AG04449 (cell line): ENCODE data around the gene DNAH17.

ENCODE experiments used
- CTCF ChIA-PET: fragments of 350-600 bp; formaldehyde crosslinking; extraction: SDS; loops from one replicate; lab custom pipeline; 2021; ENCODE audit warnings: antibody characterized with exemption; lab: Yijun Ruan, JAX
- POLR2A ChIA-PET: fragments of 400-600, 350-600 bp; formaldehyde crosslinking; extraction: SDS; loops from one replicate; lab custom pipeline; 2020; ENCODE audit warnings: antibody characterized with exemption, inconsistent platforms; lab: Yijun Ruan, JAX
- DNase-seq: peaks from one replicate; pipeline ENCODE4 v3.0.0-alpha.2; 2010; ENCODE audit warnings: low read depth, low spot score
- H3K4me3 ChIP-seq: 2 replicates; pipeline ENCODE4 v1.5.1; 2011; ENCODE audit warnings: low read depth, mild to moderate bottlenecking, control low read depth, low read length
- TF ChIP-seq, protein P1 (sequence below): IDR thresholded peaks from one replicate; pipeline ENCODE4 v1.5.1; 2011; ENCODE audit warnings: mild to moderate bottlenecking, moderate library complexity, low read length, control low read depth, inconsistent platforms; ENCODE audit not compliant: insufficient read depth; ENCODE audit errors: missing control alignments

The DNAH17 gene

DNA sequence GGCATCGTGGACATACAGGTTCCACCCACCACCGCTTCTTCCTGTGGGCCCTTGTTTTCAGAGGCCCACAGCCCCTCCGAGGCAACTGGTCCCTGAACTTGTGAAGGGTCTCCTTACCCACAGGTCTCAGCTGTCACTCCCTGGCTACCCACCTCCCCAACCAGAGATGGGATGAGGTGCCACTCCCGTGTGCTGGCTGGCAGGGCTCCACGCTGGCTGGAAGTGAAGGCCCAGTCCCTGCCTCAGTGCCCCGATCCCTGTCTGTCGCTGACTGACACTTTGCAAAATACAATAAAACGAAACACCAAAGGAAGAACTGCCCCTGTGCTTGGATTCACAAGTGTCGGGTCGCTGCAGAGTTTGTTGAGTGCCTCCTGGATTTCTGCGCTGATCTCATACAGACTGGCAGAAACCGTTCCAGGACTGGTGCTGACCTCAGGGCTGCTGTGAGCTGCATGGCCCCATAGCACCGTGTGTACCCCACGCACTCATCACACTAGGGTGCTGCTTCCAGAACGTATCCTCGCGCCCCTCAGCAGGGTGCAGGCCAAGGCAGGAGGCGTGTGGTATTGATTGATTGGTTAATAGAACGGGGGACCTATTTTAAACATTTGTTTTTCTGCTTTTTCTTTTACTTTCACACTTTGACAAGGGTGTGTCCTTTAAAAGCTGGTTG, 141.7 kb downstream of the DNAH17 start:
- ChIA-PET POLR2A (interaction anchor here (0.6 kb wide), 1 partner anchor 13 kb away, joined by 3 read pairs; no protein-coding TSS in a partner anchor), CTCF (interaction anchor here (1.3 to 3.0 kb wide), 4 partner anchors 10 to 185 kb away, joined by 3 to 10 read pairs (median 6); no protein-coding TSS in a partner anchor)
- H3K4me3 ChIP-seq = no peak overlapping the region
- TF ChIP-seq, protein P1, sequence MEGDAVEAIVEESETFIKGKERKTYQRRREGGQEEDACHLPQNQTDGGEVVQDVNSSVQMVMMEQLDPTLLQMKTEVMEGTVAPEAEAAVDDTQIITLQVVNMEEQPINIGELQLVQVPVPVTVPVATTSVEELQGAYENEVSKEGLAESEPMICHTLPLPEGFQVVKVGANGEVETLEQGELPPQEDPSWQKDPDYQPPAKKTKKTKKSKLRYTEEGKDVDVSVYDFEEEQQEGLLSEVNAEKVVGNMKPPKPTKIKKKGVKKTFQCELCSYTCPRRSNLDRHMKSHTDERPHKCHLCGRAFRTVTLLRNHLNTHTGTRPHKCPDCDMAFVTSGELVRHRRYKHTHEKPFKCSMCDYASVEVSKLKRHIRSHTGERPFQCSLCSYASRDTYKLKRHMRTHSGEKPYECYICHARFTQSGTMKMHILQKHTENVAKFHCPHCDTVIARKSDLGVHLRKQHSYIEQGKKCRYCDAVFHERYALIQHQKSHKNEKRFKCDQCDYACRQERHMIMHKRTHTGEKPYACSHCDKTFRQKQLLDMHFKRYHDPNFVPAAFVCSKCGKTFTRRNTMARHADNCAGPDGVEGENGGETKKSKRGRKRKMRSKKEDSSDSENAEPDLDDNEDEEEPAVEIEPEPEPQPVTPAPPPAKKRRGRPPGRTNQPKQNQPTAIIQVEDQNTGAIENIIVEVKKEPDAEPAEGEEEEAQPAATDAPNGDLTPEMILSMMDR = no peak
- DNase-seq = no peak

DNA sequence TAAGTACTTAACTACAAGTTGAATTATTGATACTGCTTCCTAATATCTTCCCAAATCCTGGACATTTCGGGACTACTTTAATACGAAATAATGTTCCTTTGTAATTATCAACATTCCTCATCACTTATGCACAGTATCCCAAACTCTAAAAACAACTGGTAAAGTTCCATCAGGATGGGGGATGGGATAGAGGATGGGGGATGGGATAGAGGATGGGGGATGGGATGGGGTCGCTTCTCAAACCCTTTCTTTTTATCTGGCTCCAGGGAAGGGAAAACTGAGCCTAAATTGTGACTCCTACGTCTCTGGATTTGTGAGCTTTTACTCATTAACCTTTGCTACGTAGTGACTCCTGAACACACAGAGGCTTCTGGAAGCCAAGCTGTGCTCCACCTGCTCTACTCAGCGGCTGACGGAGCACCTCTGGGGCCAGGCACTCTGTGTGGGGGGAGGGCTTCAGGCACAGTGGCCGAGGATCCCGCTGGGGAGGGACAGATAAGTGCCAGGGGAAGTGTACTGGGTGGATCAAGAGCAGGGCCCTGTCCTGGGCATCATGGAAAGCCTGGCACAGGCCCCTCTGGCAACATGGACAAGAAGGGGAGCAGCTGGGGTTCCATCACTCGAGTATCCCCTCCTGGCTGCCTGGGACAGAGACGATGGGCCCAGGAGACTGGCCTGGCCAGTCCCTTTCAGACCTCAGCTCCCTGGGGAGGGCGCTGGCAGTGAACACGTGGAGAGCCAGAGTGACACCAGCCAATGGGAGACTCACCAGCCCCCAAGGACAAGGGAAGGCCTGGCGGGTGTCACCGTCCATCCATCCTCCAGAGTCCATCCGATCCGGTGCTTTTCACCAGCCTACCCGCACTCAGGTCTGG, 142.5 kb downstream of the DNAH17 start:
- no peak overlapping the region for H3K4me3 ChIP-seq
- DNase-seq = no peak
- ChIA-PET CTCF (interaction anchor here (1.3 to 1.8 kb wide), 3 partner anchors 11 to 185 kb away, joined by 3 to 7 read pairs (median 4); no protein-coding TSS in a partner anchor), POLR2A (no interaction called here)
- TF ChIP-seq, protein P1 = no peak

DNA sequence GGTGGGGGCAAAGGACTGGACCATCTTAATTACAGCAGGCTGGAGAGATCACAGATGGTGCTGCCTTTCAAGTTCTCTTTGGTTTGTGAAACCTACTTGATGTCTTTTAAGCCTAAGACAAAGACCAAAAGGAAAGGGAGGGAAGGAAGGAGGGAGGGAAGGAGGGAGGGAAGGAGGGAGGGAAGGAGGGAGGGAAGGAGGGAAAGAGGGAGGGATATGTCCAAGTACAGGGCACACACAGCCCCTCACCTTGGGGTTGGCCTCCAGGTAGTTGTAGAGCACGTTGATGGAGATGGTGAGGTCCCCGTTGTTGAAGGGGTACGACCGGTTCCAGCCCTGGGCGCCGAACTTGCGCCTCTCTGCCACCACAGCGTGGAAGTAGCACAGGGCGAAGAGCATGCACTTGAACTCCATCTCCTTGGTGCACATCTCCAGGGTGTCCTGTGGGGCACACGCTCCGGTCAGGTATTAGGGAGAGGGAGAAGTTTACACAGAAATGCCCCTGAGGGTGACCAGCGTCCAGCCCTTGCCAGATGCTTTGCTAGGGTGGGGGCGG, 143.3 kb downstream of the DNAH17 start:
- TF ChIP-seq, protein P1 = no peak
- no peak overlapping the region for H3K4me3 ChIP-seq
- DNase-seq = no peak
- ChIA-PET POLR2A (no interaction called here), CTCF (interaction anchor here (1.4 to 4.4 kb wide), 2 partner anchors 12 kb away, joined by 7 to 30 read pairs; no protein-coding TSS in a partner anchor)

DNA sequence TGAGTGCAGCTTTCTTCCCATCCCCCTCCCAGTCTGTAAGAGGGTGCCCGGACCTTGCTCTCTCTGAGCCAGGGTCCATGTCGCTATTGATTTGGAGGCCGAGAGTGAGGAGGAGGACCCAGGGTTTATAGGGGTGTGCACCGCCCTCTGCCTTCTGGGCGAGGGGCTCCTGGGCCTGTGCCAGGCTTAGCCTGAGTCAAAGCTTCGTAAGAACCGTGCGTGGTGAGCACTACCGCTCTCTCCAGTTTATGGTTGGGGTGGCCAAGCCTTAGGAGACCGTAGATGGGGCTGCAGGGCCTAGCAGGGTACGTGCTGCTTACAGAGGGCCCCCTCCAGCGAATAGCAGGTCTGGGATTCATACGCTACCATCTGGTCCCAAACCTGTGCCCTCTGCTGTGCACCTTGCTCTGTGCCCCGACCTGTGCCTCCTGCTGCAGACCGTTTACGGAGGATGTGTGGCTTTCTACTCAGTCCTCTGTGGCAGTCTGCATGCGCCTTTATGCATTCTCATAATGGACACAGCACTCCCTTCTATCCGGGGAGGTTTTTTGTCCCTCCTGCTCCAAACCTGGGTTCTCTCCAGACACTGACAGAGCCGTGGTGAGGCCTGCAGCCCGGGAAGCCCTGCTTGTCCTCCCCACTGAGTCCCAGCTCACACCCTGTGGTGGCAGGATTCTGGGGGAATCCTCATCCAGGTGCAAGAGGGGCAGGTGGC, 144.0 kb downstream of the DNAH17 start:
- ChIA-PET POLR2A (no interaction called here), CTCF (interaction anchor here (4.4 kb wide), 1 partner anchor 11 kb away, joined by 30 read pairs; no protein-coding TSS in a partner anchor)
- H3K4me3 ChIP-seq = no peak overlapping the region
- no peak for DNase-seq
- TF ChIP-seq, protein P1 = no peak

DNA sequence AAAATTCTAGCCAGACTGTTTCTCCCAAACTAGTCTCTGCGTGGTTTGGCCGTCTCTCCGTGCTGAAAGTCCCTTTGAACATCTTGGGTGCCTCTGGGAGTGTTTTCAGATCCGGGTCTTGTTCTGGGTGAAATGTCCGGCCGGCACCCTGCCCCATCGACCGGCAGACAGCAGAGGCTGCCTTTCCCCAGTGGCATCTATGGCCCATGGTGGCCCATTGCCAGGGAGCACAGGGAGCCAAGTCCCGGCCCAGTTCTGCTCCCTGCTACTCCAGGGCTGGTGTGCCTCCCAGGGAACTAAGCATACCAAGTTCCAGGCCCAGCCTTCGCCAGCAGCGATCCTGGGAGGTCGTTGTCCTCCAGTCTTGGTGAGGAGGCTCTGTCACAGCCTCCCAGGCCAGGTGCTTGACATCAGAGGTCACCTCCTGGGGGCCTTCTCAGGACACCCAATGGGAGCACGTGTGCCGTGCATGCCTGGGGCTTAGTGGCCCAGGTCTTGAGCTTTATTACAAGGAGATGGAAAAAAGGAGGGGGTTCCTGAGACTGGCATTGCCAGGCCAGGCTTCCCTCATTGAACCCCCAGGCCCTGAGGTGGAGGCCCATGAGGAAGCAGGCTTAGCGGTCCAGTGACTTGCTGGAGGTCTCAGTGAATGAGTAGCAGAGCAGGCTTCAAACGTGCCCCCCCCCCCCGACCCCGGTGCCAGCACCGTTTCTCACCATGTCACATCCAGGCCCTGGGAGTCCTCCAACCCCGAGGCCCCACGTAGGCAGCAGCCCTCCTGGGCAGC, 144.8 kb downstream of the DNAH17 start:
- ChIA-PET POLR2A (no interaction called here), CTCF (interaction anchor here (3.1 to 4.4 kb wide), 2 partner anchors 11 to 71 kb away, joined by 11 to 30 read pairs; no protein-coding TSS in a partner anchor)
- TF ChIP-seq, protein P1 = no peak
- DNase-seq = no peak
- H3K4me3 ChIP-seq = no peak overlapping the region
